ENCODE results near the gene CCL18.
"Not testable (repeated sequence)": the region's sequence is repeated elsewhere in the genome, so short reads cannot be mapped to it uniquely, and the experiment has no call there.

CCL18 gene, protein sequence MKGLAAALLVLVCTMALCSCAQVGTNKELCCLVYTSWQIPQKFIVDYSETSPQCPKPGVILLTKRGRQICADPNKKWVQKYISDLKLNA

DNA sequence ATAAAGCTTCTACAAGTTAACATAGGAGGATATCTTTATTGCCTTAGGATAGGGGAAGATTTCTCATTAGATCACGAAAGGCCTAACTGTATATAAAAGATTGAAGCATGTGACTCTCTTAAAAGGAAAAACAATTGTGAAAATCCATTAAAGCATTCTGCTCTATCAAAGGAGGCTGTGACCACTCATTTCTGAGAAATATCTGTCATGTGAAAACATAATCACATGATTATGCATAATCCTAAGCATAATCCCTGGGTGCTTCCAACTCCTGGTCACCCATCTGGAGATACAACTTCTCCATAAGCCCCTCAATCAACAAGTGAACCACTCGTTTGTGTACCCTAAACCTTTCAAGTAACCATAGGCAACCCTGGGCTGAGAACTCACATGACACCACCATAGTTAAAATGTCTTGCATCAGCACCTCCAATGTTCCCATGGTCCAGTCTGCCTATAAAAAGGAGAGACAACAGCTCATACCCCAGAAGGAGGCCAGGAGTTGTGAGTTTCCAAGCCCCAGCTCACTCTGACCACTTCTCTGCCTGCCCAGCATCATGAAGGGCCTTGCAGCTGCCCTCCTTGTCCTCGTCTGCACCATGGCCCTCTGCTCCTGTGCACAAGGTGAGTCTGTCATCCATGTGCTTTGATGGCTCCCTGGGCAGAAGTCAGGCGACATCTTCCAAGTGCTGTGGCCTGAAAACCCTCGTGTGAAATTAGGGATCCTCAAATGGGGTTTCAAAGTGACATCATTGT lies at the start of gene CCL18:
Gene CCL18, plus strand, starts transcription at position 487 of the 756 bp plus-strand sequence. Its CDS starts 71 bp downstream, at position 558.
- no peak for DNase-seq (ENCODE audit: low read depth)

- no peak for DNase-seq (ENCODE audit: low read depth)
These were observed 49.1 kb upstream of the CCL18 start for GRCh38 chr17:36014946-36015345.

DNA sequence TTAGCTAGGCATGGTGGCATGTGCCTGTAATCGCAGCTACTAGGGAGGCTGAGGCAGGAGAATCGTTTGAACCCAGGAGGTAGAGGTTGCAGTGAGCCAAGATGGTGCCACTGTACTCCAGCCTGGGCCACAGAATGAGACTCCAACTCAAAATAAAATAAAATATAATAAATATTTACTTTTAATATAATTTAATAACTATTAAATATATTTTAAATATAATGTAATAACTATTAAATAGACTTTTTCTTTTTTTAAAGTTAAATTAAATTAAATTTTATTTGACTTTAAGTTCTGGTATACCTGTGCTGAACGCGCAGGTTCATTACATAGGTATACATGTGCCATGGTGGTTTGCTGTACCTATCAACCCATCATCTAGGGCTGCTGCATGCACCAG lies 48.2 kb upstream of the CCL18 start:
- DNase-seq (ENCODE audit: low read depth), result not testable (repeated sequence)

DNA sequence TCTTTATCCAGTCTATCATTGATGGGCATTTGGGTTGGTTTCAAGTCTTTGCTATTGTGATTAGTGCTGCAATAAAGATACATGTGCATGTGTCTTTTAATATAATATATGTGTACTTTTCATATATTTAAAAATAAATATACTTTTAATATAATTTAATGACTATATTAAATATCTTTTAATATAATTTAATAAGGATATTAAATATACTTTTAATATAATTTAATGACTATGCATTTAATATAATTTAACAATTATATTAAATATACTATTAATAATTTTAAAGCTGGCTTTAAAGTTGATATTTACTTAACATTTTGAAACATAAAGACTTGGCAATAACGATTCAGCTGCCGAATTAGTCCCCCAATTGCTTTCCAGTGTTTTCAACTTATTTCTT lies 47.5 kb upstream of the CCL18 start:
- no peak for DNase-seq (ENCODE audit: low read depth)

DNA sequence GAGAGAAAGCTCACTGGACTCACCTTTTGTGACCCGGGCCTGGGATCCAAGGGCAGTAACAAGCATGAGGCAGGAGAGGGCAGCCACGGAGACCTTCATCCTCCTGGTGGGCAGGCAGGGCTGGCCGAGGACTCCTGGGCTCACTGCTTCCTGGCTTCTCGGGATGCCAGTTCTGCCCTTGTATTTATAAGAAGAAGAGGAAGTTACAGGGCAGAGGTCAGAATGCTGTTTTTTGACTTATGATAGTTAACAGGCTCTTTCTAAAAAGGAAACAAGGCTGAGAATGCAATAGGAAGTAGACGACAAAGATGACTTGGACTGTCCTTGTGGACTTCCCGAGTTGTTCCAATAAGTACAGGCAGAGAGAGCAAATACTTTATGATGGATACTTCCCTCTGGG lies 46.3 kb upstream of the CCL18 start, which contains the start of gene CCL23:
Gene CCL23, minus strand, starts transcription at position 174 of the 400 bp plus-strand sequence. Its CDS starts 75 bp downstream, at position 99.
- no peak for DNase-seq (ENCODE audit: low read depth)

DNA sequence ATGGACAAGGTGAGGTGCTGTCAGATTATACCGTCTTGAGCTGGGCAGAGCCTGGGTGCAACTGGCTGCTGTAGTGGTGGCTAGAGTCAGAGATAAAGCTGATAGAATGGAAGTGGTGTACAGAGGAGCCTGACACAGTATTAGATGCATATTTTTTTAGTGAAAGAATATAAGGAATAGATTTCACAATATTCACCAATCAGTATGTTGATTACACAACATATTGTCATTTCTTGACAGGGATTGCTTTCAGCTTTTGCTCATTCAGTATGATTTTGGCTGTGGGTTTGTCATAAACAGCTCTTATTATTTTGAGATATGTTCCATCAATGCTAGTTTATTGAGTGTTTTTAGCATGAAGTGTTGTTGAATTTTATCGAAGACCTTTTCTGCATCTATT lies 44.6 kb upstream of the CCL18 start:
- DNase-seq (ENCODE audit: low read depth), result no peak

DNA sequence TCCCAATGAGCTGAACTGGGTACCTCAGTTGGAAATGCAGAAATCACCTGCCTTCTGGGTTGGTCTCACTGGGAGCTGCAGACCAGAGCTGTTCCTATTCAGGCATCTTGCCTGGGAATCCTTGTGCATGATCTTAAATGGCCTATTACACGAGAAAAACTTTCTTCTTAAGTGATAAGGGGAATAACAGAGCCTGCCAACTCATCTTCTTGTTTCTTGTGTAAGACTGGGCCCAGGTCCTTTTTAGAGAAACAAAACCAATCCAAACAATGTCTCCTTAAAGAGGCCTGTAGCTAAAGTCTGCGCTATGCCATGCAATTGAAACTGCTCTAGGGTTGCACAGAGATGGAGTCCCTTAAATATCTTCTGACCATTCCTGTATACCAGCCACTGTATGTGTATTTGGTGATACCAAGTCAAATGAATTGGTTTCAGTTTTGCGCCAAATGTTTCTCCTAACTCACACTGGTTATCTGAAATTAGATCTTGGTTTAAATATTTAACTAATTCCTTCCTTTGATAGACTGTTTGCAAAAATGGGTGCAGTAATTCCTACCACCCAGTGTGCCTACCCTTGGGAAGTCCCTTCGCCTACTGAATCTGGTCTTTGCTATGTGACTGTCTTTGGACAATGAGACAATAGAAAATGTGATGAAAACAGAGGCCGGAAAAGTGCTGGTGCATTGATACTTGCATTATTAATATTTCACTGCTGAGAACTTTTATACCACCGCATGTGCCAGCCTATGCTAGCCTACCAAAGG lies 39.8 kb upstream of the CCL18 start:
- DNase-seq (ENCODE audit: low read depth), result no peak

- DNase-seq (ENCODE audit: low read depth), result no peak
These were observed 36.3 kb upstream of the CCL18 start for GRCh38 chr17:36027761-36028160.

- DNase-seq (ENCODE audit: low read depth), result no peak
These were observed 33.1 kb upstream of the CCL18 start for GRCh38 chr17:36030956-36031355.

DNA sequence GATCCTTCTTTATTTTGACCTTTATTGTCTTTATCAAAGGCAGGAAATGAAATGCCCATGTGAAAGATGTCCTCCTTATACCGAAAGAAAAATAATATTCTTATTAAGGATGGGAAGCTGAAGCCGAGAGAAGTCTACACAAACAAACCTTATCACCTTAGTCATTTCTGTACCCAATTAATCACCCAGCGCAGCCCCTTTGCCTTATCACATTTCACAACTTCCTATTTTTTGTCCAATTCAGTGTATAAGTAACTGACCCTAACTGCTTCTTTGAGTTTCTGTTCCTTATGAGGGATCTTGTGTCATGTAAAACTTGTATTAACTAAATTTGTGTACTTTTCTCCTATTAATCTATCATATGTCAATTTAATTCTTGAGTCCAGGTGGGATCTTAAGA lies 29.9 kb upstream of the CCL18 start:
- DNase-seq (ENCODE audit: low read depth), result no peak

- no peak for DNase-seq (ENCODE audit: low read depth)
These were observed 27.8 kb upstream of the CCL18 start for GRCh38 chr17:36036235-36036634.

DNA sequence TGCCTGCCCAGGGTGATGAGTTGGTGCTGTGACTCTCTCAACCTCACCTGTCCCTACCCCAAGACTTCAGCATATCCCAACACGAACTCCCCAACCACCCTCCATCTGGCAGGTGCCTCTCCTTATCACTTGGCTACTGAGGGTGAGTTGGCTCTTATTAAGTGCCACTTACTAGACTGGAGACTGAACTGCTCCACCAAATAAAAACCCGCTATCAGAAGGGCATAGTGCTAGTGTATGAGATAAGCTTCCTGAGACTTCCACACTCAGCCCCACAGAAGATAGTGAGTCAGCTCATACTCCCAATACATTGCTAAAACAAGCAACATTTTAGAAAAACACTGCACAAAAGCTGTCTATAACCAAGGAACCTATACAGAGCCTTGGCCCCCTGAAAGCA lies 16.0 kb upstream of the CCL18 start:
- no peak for DNase-seq (ENCODE audit: low read depth)

GRCh38 chr17:36049643-36050042 lies 14.4 kb upstream of the CCL18 start:
- no peak for DNase-seq (ENCODE audit: low read depth)

GRCh38 chr17:36055171-36055570 lies 8.9 kb upstream of the CCL18 start:
- DNase-seq (ENCODE audit: low read depth), result no peak

DNA sequence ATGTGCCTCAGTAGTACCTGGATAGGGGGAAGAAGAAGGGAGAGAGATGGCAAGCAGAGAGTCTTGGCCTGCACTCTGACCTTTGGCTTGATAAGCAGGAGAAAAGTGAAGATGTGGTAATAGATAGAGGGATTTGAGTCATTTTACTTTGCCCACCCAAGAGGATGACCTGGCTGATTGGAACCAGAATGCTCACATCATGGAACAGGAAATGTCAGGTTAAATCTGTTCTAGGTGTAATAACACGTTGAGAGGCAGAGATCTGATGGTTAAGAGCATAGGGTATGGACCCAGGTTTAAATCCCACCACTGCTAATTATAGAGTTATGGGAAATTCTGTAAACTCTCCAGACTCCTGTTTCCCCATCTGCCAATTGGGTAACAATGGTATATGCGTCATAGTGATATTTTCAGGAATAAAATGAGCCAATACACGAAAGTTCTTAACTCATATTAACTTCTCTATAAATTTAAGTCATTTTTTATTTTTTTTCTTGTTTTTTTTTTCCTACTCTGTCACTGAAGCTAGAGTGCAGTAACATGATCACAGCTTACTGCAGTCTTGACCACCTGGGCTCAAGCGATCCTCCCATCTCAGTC lies 8.1 kb upstream of the CCL18 start:
- no peak for DNase-seq (ENCODE audit: low read depth)

GRCh38 chr17:36057911-36058310 lies 6.2 kb upstream of the CCL18 start:
- no peak for DNase-seq (ENCODE audit: low read depth)

- no peak for DNase-seq (ENCODE audit: low read depth)
These were observed 4.7 kb upstream of the CCL18 start for GRCh38 chr17:36059406-36059805.

DNA sequence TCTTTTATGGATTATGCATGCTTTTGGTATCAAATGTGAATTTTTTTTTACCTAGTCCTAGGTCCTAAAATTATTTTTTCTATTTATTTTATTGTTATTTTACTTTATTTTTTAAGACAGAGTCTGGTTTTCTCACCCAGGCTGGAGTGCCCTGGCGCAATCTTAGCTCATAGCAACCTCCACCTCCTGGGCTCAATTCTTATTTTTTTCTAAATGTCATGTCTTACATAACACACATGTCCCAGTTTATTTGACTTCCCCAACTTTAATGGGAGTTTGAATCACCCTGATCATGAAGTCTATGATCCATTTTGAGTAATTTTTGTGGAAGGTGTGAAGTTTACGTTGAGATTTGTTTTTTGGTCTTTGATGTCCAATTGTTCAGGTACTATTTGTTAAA lies 3.3 kb upstream of the CCL18 start:
- no peak for DNase-seq (ENCODE audit: low read depth)

GRCh38 chr17:36066365-36066985 lies 2.4 kb downstream of the CCL18 start:
- no peak for DNase-seq (ENCODE audit: low read depth)

- DNase-seq (ENCODE audit: low read depth), result no peak
These were observed 4.5 kb downstream of the CCL18 start for GRCh38 chr17:36068524-36068923.

- no peak for DNase-seq (ENCODE audit: low read depth)
These were observed 5.1 kb downstream of the CCL18 start for GRCh38 chr17:36069136-36069535.

DNA sequence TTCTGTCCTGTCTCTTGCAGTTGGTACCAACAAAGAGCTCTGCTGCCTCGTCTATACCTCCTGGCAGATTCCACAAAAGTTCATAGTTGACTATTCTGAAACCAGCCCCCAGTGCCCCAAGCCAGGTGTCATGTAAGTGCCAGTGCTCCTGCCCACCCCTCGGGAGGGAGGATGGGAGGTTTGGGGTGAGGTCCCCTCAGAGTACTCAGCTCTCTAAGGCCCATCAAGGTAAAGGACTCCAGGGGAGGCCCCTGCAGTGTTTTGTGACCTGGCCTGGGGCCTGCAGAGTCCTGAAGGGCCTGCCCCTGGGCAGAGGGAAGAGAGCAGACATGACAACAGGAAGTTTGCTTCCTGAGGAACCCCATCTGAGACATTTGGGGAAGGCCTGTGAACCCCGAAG lies 6.4 kb downstream of the CCL18 start:
- no peak for DNase-seq (ENCODE audit: low read depth)

Measured in activated T-helper 9 cell treated with anti-CD3 and anti-CD28 coated beads, Interleukin-2, amount 50 U/mL, for 16 hours (primary cell).